HG03432 (cell line): ENCODE results near the gene AVEN.
"Not testable (repeated sequence)": the region's sequence is repeated elsewhere in the genome, so short reads cannot be mapped to it uniquely, and the experiment has no call there.

Experiments
- ATAC-seq: cut with Tn5 transposase; IDR thresholded peaks from one replicate; pipeline ENCODE4 v1.9.1; 2021; ENCODE audit warnings: mild to moderate bottlenecking, moderate library complexity; ENCODE audit not compliant: unreplicated experiment

The AVEN gene

GRCh38 chr15:34038871-34039789 is at the start of gene AVEN:
TSS of gene AVEN (minus strand) at chr15:34039204. CDS start at chr15:34039046, 158 bp downstream.
- peak; percentile 54 for ATAC-seq

- no peak for ATAC-seq
These were observed 46.7 kb upstream of the AVEN start for GRCh38 chr15:34085746-34086145.

GRCh38 chr15:34084086-34084485 is 45.1 kb upstream of the AVEN start:
- ATAC-seq: no peak

- ATAC-seq: no peak
These were observed 40.9 kb upstream of the AVEN start for GRCh38 chr15:34079904-34080303.

GRCh38 chr15:34078900-34079299 is 39.9 kb upstream of the AVEN start:
- ATAC-seq: no peak

GRCh38 chr15:34076785-34077184 is 37.8 kb upstream of the AVEN start:
- no peak for ATAC-seq

GRCh38 chr15:34070003-34070402 is 31.0 kb upstream of the AVEN start:
- no peak for ATAC-seq

GRCh38 chr15:34065941-34066340 is 26.9 kb upstream of the AVEN start:
- ATAC-seq: no peak

GRCh38 chr15:34065261-34065660 is 26.3 kb upstream of the AVEN start:
- no peak for ATAC-seq

- no peak for ATAC-seq
These were observed 25.4 kb upstream of the AVEN start for GRCh38 chr15:34064438-34064837.

- ATAC-seq: no peak
These were observed 20.9 kb upstream of the AVEN start for GRCh38 chr15:34059946-34060345.

- ATAC-seq: no peak
These were observed 20.5 kb upstream of the AVEN start for GRCh38 chr15:34059476-34059875.

- no peak for ATAC-seq
These were observed 17.9 kb upstream of the AVEN start for GRCh38 chr15:34056911-34057310.

GRCh38 chr15:34055868-34056595 is 17.0 kb upstream of the AVEN start:
- no peak for ATAC-seq

GRCh38 chr15:34054081-34054707 is 15.2 kb upstream of the AVEN start:
- ATAC-seq: no peak

GRCh38 chr15:34050385-34050784 is 11.4 kb upstream of the AVEN start:
- ATAC-seq: not testable (repeated sequence)

- no peak for ATAC-seq
These were observed 10.1 kb upstream of the AVEN start for GRCh38 chr15:34049112-34049511.

- no peak for ATAC-seq
These were observed 9.1 kb upstream of the AVEN start for GRCh38 chr15:34047893-34048775.

GRCh38 chr15:34046471-34047145 is 7.6 kb upstream of the AVEN start:
- ATAC-seq: no peak

- no peak for ATAC-seq
These were observed 4.8 kb upstream of the AVEN start for GRCh38 chr15:34043813-34044212.
